SKM-1 treated with dmso at 0.1 percent for 144 hours (cell line): ENCODE data around the gene TBC1D2B.
A peak's percentile ranks its signal among the peaks of the same experiment; 100 is the strongest.

Experiments
- DNase-seq: peaks from one replicate; lab custom pipeline; 2025; ENCODE audit not compliant: unreplicated experiment; lab: John Stamatoyannopoulos, UW

Gene TBC1D2B

DNA sequence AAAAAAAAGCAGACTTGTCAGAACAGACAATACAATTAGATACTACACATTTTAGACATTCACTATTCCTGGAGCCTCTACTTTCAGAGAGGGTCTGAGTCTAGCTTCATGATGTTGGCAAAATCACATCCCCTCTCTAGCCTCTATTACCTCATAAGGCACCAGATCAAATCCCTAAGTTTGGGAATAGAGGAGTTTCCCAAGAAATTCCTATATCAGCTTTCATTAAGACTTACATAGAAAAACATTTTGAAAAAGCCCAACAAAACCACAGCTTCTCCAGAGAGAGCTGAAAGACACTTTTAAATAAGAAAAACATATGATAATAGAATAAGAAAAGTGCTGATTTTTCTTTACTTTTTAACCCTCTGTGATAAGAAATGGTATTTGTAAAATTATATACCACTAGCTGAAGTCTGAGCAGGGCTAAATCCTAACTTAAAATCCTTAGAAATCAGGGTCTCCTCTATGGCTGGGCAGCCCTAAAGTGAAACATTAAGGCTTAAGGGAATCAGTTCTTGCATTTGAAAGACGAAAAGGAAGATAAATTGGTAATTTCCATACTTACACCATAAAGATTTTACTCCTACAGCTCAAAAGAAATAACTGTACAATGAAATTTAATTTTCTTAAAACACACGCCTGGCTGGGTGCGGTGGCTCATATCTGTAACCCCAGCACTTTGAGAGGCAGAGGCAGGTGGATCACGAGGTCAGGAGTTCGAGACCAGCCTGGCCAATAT lies 4.3 kb downstream of the TBC1D2B start:
- no peak for DNase-seq

DNA sequence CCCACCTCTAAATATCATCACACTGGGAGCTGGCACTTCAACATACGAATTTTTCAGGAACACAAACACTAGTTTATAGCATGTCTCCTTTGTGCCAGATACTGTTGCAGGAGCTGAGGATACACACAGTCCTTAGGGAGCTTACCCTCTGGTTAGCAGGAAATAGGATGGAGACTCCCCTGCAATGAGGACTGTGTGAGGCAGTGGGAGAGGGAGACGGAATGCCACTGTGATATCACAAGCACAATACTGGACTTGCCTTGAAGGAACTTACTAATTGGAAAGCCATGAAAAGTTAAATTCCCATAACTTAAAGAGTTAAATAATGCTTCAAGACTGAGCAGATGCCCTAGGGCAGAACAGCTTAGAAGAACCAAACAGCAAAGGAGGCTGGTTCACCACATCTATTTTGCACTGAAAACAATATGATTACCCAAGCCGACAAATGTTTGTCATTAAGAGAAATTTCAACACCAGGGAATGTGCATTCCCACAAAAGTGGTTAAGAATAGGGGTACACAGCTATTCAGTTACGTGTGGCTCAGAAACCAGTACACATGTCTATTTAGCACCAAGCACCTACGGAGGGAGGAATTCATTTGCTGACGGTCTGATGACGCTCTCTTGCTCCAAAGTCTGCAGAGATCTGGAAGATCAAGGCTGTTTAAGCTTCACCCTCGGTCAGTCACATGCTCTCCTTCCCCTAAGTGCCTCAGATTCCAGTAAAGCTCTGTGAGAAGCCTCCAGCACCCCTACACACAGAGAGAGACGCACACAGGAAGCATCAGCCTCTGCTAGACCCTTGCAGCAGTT lies 5.2 kb downstream of the TBC1D2B start:
- no peak for DNase-seq

DNA sequence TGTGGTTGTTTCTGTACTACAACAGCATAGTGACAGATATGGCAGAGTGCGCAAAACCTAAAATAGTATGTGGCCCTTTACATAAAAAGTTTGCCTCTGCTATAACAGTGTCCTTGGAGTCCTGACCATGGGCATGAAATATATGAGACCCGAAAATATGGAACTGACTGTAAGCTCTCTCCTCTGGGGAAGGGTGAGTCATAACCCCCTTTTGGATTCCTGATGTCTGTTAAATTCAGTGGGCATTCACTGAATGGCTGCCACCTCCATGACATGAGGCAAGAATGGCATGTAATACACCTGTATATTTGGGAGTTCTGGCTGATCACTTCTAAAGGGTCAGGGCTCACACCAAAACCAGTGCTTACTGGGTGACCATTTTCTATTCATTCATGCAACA lies 6.1 kb downstream of the TBC1D2B start:
- no peak for DNase-seq

DNA sequence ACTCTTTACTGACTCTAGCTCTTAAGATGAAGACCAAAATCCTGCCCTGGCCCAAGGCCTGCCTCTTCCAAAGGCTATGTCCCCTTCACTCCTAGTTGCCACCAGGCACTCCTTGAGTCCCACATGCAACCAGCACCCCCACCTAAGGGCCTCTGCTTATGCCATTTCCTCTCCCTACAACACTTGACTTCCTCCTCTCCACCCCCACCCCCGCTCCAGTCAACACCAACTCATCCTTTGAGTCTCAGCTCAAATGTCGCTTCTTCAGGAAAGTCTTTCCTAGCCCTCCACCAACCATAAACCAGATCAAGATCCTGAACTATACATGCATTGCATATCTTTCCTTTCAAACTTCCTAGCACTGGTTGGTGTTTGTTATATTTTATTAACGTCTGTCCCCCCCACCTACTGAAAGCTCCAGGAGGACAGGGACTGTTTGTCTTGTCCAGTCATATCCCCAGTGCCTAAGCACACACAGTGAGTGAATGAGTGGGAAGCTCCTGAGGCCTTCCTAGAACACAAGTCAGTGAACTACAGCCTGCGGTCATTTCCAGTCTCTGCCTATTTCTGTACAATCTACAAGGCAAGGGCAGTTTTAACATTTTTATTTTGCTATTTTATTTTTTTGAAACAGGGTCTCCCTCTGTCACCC lies 7.3 kb downstream of the TBC1D2B start:
- peak; percentile 53 for DNase-seq

DNA sequence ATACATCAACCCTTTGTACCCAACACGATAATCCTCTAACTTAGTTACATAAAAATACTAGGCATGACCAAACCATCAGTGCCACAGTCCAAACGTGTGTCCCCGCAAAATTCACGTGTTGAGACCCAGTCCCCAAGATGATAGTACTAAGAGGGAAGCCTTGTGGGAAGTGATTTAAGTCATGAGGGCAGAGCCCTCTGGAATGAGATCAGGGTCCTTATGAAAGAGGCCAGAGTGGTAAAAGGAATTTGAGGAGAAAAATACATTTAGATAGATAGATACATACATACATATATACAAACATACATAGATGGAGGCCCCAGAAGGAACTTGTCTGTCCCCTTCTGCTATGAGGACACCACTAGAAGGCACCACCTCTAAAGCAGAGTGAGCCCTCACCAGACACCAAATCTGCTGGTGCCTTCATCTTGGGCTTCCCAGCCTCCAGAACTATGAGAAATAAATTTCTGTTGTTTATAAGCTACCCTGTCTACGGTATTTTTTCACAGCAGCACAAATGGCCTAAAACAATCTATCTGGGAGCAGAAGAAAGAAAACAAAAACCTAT lies 8.0 kb downstream of the TBC1D2B start:
- DNase-seq, result no peak

DNA sequence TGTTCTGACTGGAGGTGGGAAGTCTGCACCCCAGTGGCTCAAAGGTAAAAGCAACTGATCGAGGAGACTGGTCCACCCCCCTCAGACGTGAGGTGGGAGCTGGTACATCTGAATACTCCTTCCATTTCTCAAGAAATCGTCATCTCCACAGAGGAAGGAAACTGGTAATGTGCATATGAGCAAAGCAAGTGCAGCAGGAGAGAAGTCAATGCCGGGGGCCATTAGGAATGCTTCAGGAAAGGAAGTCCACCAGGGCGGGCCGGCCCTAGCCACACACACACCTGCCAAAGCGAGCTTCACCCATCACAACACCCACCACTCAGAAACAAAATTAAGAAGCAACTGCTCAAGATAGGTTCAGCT lies 8.5 kb downstream of the TBC1D2B start:
- DNase-seq, result no peak

DNA sequence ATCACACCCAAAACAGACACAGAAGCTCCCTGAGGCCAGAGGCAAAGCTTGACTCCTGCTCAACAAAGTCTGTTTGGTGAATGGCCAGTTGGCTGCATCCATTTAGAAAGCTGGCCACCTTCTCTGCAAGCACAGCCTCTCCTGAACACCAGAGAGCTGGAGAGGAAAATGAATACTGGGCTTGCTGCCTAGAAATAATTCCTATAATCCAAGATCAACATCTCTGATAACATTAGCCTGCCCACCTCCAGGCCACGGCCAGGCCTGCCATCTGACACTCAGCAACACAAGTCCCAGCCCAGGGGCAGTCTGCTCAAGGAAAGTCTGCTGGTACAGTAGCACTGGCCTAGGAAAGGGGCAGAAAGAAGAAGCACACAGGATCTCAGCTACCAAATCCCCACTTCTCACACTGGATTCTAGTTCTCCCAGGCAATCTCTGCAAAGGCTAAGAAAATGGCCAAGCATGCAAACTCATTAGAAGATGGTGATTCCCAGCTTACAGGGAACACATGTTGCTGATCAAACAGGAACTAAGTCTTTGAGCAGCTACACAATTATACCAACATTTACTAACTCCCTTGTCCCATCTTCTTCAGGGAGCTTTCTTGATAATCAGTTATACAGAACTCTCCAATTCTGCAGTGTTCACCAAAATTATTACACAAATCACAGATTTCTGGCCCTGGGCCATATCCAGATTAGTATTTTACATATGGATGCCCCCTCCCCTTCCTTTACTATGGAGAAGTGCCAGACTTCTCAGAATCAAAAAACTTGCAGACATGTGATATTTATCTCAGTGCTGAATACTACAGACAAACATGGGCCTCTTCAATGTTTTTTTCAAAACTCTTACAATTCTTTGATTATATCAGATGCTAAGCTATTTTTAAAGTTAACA lies 9.9 kb downstream of the TBC1D2B start:
- no peak for DNase-seq

DNA sequence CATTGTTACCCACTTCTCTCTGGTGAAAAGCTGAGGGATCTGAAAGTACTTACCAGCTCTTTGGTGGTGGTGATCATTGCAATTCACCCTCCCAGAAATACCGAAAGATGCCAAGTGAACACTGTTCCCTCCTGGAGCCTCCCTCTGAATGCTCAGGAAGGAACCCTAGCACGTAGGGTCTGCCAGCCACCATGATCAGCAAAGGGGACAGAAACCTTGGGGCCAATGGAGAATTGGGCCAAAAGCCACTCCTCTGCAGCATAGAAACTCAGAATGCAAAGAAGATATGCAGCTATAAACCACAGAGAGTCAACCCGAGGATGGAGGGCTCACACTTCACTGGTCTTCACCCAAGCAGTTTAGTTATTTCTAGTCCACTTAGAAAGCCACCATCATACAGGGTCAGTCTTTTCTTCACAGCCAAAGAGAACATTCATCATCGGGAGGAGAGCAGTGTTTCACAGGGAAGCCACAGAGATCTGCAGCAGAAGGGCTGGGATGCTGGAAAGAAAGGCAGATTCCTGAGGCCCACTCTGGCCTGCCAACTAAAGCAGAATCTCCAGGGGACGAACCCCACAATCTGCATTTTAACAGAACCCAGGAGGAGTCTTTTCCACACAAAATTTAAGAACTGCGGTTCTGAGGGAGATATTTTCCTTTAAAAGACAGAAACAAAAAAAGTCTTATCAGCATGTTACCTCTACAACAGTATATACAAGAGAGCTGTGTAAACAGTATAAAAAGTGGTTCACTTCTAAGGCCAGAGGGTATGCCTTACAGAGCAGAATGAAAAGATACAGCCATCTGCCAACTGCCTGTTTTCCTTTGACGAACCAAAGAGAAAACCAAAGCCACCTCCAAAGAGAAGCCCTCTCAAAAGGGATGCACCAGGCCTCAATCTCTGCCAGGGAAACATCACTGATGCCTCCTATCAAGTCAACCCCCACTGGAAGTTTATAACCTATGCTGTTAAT lies 11.3 kb downstream of the TBC1D2B start:
- no peak for DNase-seq

DNA sequence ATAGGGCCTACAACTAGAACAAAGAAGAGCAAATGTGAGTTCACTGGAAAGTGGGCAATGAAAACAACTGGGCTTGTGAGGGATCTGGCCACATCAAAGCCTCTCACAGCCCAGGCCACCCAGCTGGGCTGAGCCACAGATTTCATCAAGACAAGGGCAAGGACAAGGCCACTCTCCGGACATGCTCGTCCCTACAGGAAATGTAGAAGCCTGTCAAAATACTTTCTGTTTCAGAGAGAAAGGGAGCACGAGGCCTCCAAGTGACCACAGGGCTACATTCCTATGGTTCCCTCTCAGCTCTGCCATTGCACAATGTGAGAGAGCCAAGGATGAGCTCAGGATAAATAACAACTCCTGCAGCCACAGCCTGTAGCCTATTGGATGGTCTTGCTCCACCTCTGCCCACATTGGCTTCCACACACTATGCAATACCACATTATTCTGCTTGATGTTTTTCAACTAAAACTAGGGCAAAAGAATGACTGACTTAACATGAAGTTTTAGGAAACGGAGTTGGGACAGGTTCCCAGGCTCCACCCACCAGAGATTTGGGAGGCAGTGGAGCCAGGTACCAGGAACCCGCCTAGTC lies 12.1 kb downstream of the TBC1D2B start:
- DNase-seq, result peak; percentile 83

DNA sequence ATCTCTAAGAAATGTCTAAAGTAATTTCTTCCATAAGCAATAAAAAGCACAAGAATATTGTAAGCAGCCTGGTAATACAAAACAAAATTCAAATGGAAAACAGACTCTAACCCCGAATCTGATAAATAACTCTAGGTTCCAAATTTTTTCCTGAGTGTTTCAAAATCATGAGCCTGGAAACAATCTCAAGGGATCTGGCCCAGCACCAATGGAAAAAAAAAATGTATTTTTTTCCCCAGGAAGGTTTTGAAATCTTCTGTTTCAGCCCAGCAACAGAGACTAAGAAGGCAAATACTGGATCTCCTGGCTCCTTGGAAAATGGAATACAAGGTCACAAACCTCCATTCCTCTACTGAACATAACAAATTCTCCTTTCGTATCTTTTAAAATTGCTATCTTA lies 13.0 kb downstream of the TBC1D2B start:
- DNase-seq, result no peak

DNA sequence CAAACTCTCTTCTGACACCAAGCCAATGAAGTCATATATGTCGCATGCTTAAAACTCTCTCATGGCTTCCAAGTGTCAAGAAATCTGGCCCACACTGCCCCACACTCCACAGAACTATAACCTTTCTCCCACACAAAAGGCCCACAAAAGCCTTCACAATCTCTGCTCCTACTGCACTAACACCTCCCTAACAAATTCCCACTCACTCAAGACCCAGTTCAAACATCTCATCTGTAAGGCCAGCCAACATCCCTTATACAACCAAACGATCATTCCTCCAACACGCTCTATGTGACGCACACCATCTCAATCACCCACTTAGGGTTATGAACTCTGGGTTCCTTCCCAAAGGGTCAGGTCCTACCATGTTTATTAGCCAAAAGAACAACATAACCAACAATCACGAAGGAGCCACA lies 13.5 kb downstream of the TBC1D2B start:
- no peak for DNase-seq

DNA sequence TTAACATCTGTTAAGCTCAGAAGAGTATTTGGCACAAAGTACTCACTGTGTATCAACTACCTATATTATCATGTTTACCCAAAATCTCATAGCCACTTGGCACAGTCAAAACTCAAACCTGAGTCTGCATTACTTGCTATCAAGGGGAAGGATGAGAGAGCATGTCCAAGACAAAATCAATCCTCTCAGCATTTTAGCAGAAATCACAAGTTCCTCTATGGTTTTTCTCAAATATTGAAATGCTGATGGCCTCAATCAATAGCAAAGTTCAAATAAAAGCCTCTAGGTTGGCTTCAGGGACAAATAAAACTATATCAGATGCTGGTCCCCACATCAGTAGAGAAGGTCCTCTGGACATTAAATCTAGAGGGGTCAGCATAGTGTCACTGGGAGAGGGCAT lies 14.3 kb downstream of the TBC1D2B start:
- DNase-seq, result no peak

DNA sequence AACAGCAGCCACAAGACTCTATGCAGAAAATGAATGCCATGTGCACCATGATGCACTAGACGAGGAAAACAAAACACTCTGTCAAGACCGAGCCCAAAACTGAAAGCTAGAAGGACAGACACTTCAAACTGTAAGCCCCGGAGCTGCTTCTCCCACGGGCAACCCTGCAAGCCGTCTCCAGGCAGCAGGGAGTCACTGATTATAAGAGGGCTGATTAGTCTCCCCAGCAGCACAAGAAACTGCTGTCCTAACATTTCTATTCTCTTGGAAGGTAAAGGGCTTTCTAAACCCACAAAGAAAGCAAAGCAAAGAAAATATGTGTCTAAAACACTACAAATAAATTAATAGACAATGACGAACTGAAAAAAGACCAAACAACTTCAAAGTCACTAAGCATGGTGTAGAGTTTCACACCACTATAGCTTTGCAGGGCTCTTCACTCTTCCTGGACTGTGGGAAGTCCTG lies 15.5 kb downstream of the TBC1D2B start:
- no peak for DNase-seq

DNA sequence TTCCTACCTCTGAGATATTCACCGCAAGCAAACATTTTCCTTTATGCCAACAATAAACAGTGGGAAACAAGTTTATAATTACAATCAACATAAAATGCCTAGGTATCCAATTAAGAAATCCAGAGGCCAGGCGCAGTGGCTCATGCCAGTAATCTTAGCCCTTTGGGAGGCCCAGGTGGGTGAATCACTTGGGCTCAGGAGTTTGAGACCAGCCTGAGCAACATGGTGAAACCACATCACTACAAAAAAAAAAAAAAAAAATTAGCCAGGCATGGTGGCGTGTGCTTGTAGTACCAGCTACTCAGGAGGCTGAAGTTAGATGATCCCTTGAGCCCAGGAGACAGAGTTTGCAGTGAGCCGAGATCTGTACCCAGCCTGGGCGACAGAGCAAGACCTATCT lies 17.3 kb downstream of the TBC1D2B start:
- DNase-seq, result no peak

DNA sequence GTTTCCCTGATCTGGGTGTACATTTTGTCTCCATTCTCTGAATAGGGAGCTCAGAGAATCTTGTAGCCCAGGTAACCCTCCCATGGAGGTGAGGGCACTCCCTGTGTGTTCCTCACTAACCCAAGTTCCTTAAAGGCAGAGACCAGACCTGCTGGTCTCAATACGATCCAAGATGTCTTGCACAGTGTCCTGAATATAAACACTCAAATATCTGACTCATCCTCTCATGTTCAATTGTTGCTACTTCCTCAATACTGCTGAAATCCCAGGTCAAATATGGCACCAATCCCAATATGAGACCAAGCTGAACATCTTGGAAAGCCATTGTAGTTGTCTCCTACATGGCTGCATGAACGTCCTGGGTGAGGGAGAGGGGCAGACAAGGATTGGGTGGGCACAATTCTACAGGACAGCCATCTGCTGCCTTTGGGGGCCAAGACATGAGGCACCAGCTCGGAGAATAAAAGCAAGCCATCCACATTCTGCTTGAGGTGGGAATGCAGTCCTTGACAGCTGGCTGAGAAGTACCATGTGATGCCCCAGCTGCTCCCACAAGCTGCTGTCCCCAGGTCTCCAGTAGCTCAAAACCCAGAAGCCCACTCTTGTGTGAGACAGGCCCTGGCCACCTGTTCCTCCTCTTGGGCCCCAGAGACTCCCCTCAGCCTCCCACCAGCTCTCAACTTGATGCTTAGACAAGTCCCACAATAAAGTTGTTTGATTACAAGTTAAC lies 18.2 kb downstream of the TBC1D2B start:
- DNase-seq, result no peak

DNA sequence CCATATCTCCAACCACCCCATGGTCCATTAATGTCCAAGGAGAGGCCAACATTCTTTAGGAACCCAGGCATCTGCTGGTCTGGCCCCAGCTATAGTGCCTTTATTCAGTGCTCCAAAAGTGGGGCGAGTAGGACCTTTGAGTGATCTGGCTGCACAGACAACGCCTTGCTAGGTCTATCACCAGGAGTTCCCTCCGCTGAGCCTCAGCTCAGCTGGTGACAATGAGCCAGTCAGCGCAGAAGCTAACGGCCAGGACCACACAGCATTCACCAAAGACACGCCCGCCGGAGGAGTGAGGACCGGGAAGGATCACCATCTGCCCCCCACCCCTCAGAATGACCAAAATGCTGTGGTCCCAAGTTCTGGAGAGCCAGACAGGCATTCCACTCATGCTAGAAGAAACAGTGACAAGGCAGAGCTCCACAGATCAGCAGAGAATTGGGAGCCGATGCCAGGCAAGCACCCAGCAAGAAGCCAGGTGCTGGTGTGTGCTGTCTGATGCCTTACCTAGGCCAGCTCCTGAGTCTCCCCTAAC lies 19.0 kb downstream of the TBC1D2B start:
- DNase-seq, result no peak

DNA sequence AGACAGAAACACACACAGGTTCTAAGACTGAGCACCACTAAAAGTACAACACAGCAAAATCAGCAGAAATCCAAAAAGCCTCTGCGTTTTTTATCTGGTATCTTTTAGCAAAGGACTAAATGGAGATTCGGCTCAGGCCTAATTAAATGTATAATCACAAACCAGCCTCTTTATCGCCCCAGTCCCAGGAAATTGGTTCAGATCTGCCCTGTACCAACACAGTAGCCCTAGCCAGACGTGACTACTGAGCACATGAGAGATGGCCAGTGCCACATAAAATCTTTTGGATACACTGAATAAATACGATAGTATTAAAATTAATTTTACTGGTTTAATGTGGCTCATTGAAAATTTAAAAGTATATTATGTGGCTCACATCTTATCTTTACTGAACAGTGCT lies 19.7 kb downstream of the TBC1D2B start:
- DNase-seq, result no peak

DNA sequence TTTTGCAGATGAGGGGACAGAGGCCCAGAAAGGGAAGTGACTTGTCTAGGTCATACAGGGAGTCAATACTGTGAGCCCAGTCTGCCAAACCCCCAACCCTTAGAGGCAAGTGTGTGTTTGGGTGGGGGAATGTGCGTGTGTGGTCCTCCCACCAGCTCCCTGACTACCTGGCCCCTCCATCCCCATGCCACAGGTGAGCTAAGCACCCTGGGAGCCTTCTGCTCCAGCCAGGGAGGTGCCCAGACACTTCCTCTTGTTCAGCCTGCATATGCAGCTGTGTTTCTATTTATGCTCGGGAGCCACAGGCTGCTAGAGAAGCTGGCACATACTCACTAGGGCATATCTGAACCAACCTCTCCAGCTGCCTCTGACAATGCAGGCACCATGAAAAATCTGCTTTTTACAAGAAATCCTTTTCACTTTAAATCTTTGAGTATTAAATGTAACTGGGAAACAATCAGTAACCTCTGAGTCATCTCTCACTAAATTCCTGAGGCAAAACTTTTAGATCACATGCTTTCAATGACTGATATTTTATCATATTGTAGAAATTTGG lies 20.7 kb downstream of the TBC1D2B start:
- peak; percentile 43 for DNase-seq
